Fibroblast of skin of scalp (primary cell): ENCODE results near the gene NSD2.
"Not testable (repeated sequence)": the region's sequence is repeated elsewhere in the genome, so short reads cannot be mapped to it uniquely, and the experiment has no call there.

Experiments
- DNase-seq: peaks from one replicate; pipeline ENCODE4 v3.0.0-alpha.2; 2013

The NSD2 gene

GRCh38 chr4:1842339-1842895 lies 28.8 kb upstream of the NSD2 start:
- DNase-seq: no peak

- DNase-seq: peak; percentile 67
These were observed 28.2 kb upstream of the NSD2 start for GRCh38 chr4:1842993-1843448.

DNA sequence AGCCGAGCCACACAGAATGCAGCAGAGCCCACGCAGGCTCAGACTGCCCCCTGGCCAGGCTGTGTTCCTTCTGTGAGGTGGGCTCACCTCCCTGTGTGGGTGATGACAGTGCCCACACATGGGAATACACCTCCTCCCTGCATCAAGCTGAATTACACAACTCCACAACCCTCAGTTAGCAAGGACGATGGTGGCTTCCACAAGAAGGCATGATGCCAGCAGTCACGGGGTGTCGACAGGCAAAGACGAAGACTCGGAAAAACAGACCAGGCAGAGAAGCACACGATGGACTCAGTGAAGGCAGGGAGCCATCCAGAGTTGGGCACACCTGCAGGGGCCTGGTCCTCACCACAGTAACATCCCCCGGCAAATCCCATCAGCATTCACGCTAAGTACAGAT lies 27.3 kb upstream of the NSD2 start:
- DNase-seq: peak; percentile 33

DNA sequence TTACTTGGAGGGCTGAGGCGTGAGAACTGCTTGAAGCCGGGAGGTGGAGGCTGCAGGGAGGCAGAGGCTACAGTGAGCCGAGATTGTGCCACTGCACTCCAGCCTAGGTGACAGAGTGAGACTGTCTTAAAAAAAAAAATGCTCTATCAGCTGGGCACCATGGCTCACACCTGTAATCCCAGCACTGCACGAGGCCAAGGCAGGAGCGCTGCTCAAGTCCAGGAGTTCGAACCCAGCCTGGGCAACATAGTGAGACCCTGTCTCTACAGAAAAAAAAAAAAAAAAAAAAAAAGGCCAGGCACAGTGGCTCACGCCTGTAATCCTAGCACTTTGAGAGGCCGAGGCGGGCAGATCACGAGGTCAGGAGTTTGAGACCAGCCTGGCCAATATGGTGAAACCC lies 26.6 kb upstream of the NSD2 start:
- not testable (repeated sequence) for DNase-seq

DNA sequence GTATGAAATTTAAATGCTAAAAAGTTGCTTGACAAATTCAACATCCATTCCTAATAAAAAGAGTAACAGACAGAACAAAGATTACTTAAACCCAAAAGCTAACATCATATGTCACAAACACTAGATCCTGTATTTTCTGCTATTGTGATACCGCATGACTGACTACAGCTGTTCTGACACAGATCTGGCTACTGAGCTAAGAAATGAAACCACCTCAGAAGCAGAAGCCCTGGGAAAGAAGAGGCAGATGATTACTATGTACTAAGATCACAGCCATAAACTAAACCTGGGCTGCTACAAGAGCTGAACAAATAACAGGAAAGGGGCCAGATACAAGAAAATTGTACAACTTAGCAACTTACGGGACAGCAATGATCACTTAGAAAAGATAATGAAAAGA lies 24.6 kb upstream of the NSD2 start:
- DNase-seq: no peak

DNA sequence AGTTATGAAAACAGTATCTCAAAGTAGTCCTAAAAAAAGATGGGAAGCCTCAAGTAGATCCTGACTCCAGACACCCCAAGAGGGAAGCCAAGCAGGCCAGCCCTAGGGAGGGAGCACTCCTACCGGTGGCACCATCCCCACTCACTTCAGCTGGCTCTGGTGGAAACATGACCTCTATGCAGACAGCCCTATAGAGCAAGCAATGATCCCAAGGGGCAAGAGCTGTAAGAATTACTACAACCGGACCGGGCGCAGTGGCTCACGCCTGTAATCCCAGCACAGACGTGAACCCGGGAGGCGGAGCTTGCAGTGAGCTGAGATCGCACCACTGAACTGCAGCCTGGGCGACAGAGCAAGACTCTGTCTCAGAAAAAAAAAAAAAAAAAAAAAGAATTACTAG lies 20.9 kb upstream of the NSD2 start:
- no peak for DNase-seq

GRCh38 chr4:1851160-1851559 lies 20.0 kb upstream of the NSD2 start:
- no peak for DNase-seq

DNA sequence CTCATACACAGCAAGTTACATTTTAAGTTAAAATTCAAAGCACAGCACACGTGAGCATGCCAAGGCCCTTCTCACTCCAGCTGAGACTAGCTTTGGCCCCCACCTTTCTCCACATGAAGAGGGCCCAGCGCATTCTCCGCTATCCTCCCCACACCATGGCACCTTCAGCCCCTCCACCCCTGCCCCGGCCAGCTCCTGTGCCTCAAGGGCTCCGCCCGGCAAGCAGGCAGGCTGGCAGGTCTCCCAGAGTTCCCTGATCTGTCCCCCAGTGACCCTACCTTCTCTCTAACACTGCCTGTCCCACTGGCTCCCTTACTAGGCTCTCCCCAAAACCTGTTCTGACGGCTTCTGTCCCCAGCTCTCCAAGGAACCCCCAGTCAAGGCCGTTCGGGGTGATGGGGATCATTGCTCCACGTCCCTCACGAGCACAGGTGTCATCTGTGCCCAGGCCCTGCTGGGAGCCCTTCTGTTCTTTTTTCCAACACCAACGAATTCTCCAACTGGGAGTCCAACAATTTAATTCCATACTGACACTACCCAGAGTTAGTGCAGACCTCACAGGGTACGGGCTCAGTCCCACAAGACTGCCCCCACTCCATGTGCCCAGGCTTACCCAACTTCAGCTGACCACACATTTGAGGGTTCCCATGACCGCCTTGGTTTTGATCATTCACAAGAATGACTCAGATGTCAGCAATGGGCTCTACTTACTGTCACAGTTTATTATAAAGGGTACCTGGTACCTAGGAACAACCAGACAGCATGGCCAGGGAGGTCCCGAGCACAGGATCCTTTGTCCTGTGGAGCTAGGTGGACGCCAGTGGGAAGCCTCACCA lies 19.4 kb upstream of the NSD2 start:
- no peak for DNase-seq

DNA sequence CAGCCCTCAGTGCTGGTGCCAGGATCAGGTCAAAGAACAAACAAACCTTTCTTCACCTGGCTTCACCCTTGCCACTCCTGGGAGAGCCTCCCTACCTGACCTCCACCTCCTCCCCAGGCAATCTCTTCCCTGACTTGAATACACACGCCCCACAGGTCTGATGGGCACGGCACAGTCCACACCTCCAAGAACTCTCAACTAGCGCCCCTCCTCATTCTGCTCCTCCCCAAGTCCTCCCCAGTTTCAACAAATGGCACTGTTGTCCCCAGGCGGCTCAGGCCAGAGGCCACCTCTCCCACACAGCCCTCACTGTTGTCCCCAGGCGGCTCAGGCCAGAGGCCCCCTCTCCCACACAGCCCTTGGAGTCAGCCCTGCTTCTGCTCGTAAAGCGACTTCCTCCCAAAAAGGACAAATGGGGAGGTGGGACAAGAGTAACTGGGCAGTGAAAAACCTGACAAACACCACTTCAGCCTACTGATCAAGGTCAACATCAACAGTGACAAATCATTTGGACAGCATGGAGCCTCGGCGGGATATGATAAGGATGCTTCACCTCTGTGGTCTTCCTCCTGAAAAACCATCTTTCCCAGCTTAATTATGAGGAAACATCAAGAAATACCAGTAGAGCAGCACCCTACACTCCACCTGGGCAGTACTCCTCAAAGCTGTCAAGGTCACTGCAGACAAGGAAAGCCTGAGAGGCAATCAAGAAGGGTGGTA lies 18.1 kb upstream of the NSD2 start:
- DNase-seq: no peak

DNA sequence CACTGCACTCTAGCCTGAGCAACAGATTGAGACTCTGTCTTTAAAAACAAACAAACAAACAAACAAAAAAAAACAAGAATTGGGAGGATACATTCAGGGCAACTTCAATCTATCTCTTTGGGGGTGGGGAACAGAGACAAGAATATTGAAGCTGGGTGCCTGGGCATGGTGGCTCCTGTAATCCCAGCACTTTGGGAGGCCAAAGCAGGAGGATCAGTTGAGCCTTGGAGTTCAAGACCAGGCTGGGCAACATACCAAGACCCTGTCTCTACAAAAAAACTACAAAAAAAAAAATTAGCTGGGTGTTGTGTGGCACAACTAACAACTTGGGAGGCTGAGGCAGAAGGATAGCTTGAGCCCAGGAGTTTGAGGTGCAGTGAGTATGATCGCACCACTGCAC lies 16.4 kb upstream of the NSD2 start:
- DNase-seq: no peak

GRCh38 chr4:1855333-1856070 lies 15.7 kb upstream of the NSD2 start:
- no peak for DNase-seq

DNA sequence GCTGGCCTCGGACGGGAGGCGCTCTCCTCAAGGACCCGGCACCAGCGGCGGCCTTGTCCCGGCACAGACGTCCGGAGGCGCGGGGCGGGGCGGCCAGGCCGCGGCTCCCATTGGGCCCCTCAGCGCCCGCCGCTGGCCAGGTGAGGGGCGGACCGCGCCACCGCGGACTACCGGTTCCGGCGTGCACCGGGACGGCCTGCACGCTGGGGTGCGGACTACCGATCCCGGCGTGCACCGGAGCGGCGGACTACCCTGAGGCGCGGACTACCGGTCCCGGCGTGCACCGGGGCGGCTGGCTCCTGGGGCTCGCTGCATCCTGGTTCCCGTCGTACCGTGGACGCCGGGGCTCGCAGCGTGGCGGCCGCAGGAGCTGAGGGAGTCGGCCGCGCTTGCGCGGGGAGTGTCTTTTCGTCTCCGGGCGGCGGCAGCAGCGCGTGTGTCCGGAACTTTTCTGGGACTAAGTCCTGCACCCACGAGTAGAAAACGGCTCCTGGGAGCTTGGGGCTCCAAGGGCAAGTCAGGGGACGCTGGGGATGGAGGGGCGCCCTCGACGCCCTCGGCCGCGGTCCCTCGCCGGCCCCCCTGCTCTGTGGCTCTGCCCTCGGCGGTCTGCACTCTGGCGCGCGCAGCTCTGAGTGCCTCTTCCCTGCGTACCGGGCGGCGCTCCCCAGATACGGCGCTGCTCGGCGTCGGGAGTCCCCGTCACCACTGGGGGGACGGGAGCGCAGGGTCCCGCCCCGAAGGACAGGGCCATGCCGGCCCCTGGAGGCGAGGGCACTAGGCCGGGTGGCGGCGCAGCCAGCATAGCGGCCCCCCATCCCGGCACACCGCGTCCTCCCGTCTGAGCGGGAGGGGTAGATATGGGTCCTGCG lies 14.9 kb upstream of the NSD2 start, which contains the start of gene LETM1:
Gene LETM1, minus strand, starts transcription at position 86 of the 872 bp plus-strand sequence. CDS start 206 bp downstream, outside the sequence.
- peak; percentile 95 for DNase-seq

DNA sequence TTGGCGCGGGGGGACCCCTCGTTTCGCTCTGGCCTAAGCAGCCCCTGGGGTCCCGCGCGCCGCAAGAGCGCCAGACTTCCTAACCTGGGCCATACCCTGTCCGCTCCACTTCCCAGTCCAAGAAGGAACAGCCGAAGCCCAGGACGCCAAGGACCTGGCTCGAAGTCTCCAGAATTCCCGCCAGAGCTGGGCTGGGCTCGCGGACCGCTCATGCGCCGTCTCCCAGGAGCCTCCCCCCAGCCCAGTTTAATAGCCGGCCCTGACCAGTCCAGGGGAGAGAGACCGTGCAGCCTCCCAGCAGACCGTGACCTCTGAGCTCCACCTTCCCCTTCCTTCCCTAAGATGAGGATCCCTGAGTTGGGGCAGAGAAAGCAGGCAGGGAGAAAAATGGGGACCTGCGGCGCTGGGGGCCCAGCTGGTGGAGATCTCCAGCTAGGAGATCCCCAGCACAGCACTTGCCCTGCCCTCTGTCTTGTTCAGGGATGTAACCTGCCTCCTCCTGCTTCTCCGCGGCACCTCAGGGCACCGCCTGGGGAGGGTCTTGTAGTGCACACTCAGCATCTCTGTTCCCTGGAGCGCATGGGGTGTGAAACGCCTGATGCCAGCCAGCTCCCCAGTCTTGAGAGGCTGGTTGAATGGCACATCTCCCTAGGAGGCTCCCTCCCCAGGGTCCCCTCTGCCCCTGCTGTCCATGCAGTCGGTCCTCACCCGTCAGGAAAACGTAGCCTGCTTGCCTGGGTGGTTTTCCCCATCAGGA lies 14.1 kb upstream of the NSD2 start:
- peak; percentile 12 for DNase-seq

- no peak for DNase-seq
These were observed 13.3 kb upstream of the NSD2 start for GRCh38 chr4:1857931-1858330.

GRCh38 chr4:1859389-1859753 lies 11.8 kb upstream of the NSD2 start:
- DNase-seq: no peak

GRCh38 chr4:1862055-1862911 lies 8.9 kb upstream of the NSD2 start:
- DNase-seq: no peak

DNA sequence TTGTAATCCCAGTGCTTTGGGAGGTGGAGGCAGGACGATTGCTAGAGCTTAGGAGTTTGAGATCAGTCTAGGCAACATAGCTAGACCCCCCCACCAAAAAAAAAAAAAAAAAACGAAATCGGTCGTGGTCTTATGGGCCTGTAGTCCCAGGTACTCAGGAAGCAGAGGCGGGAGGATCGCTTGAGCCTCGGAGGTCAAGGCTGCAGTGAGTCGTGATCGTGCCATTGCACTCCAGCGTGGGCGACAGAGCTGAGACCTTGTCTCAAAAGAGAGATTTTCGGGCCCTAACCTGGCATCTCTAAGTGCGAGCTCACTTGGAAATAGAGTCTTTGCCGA lies 8.3 kb upstream of the NSD2 start:
- DNase-seq: no peak

GRCh38 chr4:1863297-1864033 lies 7.7 kb upstream of the NSD2 start:
- DNase-seq: no peak
